SU-DHL-6 (cell line): Measurements from ENCODE around the gene LCAT.

ENCODE experiments used
- CTCF ChIP-seq: fragments of 200-600 bp; sonication (generic); IDR thresholded peaks from one replicate; pipeline ENCODE4 v1.5.1; 2017; ENCODE audit warnings: antibody characterized with exemption, mild to moderate bottlenecking, low read length, moderate library complexity; ENCODE audit not compliant: insufficient read depth, poor library complexity, severe bottlenecking
- EZH2phosphoT487 ChIP-seq: fragments of 200-600 bp; sonication (generic), shearing (Covaris generic); conservative IDR thresholded peaks from 2 replicates; pipeline ENCODE4 v1.6.1; 2018; ENCODE audit warnings: mild to moderate bottlenecking, antibody characterized with exemption, low read length, moderate library complexity, mixed read lengths

GRCh38 chr16:67987460-67988160 lies 43.7 kb upstream of the LCAT start:
- TF ChIP-seq CTCF: no peak
- no peak for TF ChIP-seq EZH2phosphoT487
